GM18499 (cell line): ENCODE data around the gene RHOB.
A peak's percentile ranks its signal among the peaks of the same experiment; 100 is the strongest.

Source experiments
- ATAC-seq: cut with Tn5 transposase; IDR thresholded peaks from one replicate; pipeline ENCODE4 v1.9.1; 2021; ENCODE audit warnings: moderate number of reproducible peaks; ENCODE audit not compliant: insufficient read depth, unreplicated experiment

Gene RHOB

DNA sequence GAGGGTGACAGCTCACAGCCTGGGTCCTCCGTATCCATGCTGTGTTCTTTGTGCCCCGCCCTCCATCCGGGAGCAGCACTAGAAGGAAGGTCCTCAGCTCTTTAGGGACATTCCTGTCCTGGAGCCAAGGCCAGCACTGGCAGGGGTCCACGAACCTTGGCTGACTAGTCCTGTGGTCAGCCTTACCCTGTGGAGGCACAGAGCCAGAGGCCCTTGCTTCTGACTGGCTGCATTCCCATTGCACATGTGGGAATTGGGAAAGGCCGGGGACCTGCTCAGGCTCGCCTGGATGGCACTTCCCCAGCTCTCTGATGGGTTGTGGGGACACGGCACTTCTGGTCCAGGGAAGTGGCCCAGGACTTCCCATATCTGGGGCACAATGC lies 24.9 kb upstream of the RHOB start:
- no peak for ATAC-seq

DNA sequence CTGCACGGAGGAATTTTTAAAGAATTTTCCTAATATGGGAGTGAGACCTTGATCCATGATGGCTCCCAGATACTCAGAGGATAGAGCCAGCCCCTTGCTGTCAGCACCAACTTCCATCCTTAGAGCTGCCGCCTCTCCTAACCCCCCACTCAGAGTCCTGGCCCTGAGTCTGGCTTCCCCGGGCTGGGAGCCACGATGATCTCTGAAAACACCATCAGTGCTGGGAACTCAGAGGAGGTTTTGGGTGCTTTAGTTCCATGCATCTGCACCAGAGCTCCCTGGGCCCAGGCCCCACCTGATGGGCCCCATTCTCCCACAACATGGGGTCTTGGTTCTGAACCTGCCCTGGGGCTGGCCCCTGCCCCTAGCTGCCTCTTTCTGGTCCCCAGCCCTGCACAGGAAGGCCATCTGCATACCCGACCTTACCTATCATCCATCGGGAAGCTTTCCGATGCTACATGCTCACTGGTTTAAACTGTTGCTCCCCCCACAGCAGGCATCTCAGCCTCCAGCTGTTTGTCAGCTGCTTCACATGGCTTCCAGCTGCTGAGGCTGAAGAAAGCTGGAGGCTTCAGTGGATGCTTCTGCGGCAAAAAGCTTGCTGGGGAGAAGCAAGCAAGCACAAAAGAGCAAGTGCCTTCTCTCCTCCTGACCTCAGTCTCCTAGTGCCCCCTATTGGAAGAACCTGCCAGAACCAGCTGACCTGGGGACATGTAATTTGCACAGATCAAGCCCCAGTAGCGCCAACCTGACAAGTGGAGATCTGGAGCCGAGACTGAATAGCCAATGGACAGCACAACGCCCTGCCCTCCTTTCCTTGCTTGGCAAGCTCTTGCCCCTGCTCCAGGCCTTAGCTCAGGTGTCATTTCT lies 24.2 kb upstream of the RHOB start:
- ATAC-seq = no peak

DNA sequence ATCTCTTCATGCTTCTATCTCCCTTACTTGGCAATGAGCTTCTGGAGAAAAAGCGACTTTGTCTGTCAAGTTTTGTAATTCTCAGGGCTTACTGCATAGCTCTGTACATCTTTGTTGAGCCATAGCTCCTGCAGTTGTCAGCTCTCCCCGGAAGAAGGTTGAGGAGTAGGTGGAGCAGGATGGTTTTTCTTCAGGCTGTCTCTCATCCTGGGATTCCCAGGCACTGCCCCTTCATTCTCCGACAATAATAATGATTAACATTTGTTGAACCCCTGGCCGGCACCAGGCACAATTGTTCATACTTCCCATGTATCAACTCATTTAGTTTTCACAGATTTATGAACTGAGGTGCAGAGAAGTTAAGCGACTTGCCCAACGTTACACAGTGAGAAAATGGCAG lies 23.5 kb upstream of the RHOB start:
- ATAC-seq = no peak

DNA sequence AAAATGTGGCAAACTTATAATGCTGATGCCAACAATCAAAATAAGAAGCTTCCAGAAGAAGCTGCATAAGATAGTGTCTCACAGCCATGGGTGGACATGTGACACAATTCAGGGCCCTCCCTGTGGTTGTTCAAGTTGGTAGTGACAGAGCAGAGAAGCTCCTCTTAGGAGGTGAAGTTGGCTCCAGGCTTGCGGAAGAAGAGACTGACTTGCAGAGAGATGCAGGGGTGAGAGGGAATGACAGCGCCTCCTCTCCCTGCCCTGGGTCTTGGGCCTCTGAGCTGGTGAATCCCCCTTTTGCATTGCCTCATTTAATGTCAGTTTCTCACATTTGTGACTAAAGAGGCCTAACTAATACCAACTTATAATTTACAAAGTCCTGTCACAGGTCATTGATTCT lies 23.0 kb upstream of the RHOB start:
- no peak for ATAC-seq

DNA sequence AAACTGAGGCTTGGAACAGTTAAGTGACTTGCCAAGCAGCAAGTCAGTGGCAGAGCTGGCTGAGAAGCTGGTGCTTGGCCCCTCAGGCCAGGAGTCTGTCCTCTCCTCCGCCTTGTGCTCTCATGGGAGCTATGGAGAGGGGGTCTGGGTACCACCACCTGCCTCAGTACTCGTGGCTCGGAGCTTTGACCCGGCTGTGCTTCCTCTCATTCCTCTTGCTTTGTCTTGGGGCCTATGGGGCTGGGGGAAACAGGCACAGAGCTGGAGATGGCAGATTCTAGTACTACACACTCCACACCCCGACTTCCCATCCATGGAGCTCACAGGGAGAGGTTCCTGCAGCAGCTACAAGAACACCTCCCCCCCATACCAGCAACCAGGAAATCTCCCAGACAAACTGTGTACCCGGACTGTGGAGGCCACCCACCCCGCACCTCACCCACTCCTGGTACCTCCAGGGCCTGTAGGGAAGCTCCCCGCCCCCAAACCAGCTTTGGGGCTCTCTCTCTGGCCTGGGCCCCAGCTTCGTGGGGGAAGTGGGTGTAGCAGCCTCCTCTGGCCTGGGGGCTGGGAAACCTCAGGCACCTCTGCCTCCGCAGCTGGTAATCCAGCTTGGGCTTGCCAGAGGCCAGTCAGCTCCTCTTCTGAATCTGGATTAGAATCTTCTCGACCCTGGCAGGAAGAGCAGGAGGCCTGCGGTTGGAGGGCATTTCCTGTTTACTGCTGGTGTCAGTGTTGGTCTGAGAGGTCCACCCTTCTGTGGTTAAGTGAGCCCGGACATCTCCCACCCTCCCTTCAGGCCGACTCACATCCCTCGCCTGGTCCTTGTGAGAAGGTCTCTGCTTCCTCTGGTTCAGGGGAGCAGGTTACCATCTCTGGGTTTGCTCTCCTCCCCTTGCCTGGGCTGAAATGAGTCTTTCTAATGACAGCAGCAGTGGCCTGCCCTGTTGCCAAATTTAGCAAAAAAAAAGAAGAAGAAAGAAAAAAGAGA lies 22.3 kb upstream of the RHOB start:
- no peak for ATAC-seq

DNA sequence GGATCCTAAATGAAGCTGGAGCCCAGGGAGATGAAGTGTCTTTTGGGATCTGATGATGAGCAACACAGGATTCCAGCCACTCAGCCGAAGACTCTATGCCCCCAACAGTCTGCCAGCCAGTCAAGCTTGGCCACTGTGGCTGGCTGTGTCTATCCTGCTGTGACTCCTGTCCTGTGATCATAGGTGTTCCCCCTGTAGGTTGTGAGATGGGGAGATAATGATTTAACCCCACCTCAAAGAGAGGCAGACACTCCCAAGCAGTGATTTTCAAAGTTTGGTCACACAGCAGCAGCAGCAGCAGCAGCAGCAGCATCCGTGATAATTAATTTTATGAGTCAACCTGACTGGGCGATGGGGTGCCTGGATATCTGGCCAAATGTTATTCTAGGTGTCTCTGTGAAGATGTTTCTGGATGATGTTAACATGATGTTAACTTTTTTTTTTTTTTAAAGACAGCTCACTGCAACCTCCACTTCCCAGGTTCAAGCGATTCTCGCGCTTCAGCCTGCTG lies 21.4 kb upstream of the RHOB start:
- ATAC-seq = no peak

DNA sequence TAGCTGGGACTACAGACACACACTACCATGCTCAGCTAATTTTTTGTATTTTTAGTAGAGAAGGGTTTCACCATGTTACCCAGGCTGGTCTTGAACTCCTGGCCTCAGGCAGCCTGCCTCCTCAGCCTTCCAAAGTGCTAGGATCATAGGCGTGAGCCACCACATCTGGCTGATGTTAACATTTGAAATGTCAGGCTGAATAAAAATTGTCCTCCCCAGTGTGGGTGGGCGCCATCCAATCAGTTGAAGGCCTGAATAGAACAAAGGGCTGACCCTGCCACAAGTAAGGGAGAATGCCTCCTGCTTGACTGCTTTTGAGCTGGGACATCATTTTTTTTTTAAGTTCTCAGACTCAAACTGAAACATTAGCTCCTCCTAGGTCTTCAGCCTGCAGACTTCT lies 21.0 kb upstream of the RHOB start:
- no peak for ATAC-seq

DNA sequence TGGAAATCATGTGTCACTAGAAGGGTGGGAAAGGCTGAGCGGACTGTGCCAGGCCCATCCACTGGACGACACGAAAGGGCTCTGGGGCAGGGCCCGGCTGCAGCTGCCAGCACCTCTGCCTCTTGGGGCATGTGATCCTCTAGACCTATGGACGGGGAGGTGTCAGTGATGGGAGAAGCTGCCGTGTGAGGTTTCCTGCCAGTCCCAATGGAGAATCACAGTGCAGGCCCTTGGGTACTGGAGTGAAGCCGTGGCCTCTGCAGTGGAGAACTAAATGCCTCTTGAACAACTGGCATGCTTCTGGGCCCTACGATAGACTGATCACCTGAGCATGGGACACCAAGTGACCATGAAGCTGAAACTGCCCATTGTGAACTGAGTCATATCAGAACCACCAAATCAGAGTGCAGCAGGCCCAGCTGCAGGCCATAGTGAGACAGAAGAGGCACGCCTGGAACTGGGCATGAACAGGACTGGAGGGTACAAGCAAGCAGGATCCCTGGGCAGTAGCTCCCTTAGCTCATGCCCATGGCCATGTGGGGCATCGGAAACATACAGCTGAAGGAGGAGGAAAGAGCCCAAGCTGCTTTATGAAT lies 18.8 kb upstream of the RHOB start:
- no peak for ATAC-seq

DNA sequence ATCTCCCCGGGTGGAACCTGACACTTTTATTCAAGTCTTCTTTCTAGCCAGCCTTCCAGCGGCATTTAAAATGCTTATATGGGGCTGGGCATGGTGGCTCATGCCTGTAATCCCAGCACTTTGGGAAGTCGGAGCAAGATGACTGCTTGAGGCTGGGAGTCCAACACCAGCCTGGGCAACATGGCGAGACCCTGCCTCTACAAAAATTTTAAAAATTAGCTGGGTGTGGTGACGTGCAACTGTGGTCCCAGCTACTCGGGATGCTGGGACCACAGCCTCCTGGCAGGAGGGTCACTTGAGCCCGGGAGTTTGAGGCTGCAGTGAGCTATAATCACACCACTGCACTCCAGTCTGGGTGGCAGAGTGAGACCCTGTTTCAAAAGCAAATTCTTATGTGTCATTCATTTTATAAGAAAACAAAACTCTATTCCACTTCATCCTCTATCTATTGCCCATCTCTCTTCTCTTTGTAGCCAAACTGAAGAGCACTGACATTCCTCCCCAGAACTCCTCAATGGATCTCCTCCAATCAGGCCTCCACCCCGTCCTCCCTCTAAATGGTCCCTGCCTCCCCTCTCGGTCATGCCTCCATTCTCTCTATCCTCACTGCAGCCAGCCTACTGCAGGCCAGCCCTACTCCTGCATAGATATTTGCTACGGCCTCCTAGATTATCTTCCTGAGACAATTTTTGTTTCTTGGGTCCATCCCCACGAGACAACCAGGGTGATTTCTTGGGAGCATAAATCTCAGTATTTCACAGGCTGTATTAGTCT lies 18.0 kb upstream of the RHOB start:
- ATAC-seq = no peak

DNA sequence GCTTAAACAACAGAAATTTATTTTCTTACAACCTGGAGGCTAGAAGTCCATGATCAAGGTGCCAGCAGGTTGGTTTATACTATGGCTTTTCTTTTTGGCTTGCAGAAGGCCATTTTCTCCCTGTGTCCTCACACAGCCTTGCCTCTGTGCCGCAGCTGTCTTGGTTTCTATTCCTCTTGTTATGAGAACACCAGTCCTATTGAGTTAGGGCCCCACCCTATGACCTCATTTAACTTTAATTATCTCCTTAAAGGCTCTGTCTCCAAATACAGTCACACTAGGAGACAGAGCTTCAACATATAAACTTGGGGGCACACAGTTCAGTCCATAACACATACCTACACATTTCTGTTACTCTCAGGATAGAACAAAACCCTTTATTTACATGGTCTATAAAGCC lies 17.3 kb upstream of the RHOB start:
- ATAC-seq = peak; percentile 56

DNA sequence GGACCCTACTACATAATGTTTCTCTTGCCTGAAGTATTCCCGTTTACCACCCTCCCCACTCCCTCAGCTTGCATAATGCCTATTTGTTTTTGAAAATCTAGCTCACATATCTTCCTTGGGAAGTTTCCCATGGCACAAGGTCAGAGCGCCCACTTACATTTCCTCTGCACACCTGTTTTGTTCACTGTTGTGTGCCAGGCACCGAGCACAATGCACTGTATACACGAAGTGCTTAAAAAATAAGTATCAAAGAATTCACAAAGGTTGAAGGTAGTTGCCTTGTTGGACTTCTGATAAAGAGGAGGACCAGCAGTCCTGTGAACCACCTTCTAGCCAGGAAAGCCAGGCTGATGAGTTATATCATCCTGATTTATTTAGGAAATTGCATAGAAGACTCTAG lies 16.8 kb upstream of the RHOB start:
- no peak for ATAC-seq

DNA sequence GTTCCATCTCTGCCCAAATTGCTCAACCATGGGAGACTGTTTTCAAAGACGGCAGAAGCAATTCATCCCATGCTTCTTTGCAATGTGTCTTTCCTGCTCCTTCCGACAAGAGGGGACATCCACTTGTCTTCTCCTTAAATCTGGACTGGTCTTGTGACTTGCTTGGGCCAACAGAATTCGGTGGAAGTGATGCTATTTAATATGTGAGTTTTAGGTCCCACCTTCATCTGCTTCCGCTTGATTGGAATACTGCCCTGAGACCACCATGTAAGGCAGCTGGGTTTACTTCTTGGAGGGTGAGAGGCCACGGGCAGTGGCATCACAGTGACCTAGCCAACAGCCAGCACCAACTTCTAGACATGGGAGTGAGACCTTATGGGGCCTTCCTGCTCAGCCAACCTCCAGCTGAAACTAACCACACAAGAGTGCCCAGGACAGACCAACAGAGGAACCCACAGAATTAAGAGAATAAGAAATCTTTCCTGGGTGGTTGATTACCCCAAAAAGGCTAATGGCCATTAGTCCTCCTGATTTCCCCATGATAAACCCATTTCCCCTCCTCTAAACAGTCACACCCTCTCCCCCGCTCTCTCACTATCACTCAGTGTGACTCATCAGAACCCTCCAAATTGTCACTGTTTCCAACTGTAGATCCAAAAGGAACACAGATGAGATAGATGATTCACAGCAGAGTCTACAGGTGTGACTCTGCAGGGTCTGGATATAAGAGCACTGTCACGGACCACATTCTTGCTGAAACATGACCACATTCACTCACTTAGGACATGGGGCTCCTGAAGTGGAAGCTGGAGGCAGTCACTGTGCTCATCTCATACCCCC lies 16.2 kb upstream of the RHOB start:
- ATAC-seq = no peak

DNA sequence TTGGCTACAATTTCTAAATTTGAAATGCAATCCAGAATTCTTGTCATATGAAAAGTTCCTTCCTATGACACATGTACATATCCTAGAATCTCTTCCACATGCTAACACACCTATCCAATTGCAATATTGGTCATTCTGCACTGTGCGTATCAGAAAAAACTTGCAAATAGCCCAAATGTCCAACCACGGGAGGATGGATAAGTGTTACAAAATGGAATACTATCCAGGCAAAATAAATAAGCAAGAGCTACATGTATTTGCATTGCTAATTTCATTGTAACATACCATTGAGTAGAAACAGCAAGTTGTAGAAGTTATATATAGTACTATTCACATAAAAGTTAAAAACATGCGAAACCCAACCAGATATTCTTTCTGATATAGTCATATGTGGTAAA lies 15.6 kb upstream of the RHOB start:
- ATAC-seq = no peak

DNA sequence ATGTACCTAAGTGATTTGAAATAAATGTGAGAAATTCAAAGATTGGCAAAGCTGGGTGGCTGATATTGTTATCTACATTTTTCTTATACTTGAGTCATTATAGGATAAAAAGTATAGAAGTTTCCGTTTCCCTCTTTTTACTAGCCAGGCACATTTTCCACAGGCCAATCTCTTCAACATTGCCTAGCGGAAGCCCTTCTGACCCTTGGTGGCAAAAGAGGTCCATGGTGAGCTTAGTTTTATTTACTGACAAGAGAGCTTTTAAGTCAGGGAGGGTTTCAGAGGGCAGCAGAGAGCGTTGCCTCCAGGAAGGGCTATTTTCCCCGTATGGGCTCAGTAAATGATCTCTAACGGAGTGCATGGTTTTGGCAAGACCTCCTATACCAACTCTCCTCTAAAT lies 15.1 kb upstream of the RHOB start:
- no peak for ATAC-seq

DNA sequence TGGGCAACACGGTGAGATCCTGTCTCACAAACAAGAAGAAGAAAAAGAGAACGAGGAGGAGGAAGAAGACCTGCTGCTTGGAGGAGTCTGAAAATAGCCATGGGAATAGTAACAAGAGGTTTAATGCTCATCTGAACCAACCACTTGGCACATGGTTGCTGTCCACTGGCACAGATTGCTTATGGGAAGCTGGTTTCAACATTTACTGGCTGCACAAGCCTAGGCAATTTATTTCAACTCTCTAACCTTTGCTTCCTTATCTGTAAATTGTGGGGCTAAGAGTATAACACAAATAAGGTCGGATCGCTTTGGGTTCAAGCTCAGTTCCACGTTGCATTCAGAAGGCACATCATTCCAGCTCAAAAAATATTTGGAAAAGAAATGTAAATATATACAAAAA lies 14.2 kb upstream of the RHOB start:
- ATAC-seq = no peak

DNA sequence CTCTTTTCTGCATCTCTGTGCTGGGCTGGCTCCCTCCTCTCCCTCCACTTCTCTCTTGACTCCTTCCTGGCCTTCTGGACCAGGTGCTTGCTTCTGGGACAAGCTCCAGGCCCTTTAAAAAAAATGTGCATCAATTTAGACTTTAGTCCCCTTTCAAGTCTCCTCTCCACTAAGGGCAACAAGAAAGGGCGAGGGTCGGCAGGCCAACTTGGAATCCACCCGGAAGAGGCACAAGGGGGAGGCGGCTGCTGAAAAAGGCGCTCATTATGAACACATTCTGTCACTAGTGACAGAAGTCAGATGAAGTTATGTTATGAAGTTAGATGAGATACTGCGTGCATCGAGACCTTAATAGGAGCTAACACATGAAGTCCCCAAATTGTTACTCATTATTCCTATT lies 13.6 kb upstream of the RHOB start:
- no peak for ATAC-seq

DNA sequence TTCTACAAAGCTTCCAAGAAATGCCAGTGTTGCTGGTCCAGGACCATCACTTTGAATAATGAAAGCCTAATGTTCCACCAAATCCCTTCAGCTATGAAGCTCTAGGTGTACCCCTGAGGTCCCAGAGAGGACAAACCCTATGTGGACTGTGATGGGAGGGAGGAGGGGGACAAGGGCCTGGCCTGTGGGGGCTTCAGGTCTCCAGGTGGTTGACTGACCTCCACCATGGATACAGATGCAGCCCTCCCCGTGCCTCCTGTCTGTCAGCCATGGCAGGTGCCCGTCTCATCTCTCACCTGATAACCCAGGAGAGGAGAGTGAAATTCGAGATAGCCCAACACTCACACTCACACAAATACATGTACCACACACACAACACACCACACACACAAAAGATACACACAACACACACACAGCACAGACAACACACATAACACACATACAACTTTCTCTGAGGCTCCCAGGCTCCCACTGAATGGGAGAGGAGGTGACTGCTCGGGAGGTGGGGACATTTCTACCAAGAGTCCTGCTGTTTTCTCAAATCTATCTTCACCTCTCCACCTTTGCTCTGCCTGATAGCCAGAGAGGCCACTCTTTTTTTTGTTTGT lies 12.8 kb upstream of the RHOB start:
- no peak for ATAC-seq

DNA sequence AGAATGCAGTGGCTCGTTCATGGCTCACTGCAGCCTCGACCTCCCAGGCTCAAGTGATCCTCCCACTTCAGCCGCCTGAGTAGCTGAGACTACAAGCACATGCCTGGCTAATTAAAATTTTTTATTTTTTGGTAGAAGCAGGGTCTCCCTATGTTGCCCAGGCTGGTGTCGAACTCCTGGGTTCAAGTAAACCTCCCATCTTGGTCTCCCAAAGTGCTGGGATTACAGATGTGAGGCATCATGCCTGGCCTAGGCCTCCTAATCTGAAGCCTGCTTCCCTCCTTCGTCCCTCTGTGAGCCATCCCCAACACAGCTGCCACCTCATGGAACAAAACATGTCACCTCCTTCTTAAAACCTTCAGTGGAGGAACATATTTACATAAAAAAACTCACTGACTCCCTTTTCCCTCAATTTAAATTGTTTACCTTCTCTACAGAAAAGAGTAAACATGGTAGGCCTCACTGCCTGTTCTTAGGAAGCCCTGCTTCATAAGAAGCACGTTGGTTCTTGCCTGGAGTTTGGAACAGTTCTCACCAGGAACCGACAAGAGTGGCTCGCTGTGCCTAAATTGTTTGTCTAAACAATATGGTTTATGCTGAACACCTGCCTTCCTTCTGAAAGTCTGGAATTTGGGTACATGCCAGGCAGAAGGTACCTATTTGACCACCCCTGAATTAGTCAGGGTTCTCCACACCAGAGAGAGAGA lies 12.1 kb upstream of the RHOB start:
- ATAC-seq = no peak
